HCT116 (cell line): ENCODE measurements around the gene ELK3. TPM values are rescaled to one million over a fixed set of nuclear protein-coding genes. Genes with fewer than 3 reads are reported as not detected.

ENCODE experiments used
- ATAC-seq: fragments of 200-7000 bp; cut with Tn5 transposase; 2 replicates; pipeline ENCODE4 v1.9.1; 2020; ENCODE audit warnings: mild to moderate bottlenecking, moderate library complexity
- BruUV-seq: library from RNA; stranded (reverse); fragments of 400-500 nt; replicated peaks from 2 replicates; lab custom pipeline; 2021; lab: Mats Ljungman, UMichigan
- CTCF ChIA-PET: fragments of 300-600 bp; sonication (Branson Sonifier 250); formaldehyde crosslinking; loops from one replicate; lab custom pipeline; 2021; ENCODE audit warnings: antibody characterized with exemption; lab: Charles Lee
- POLR2A ChIA-PET: fragments of 300-600, 350-600 bp; sonication (Branson Sonifier 250); formaldehyde crosslinking; loops from one replicate; lab custom pipeline; 2021; ENCODE audit warnings: antibody characterized with exemption; lab: Charles Lee
- RAD21 ChIA-PET, 2 experiments: fragments of 300-600 bp; sonication (Branson Sonifier 250); formaldehyde crosslinking; loops; one replicate each; lab custom pipeline; 2023; ENCODE audit warnings: low total read pairs in 2 of 2; ENCODE audit not compliant: uncharacterized antibody in 2 of 2, unreplicated experiment in 2 of 2, low non-redundant PET in 1 of 2; lab: Charles Lee
- DNase-seq: peaks from one replicate; pipeline ENCODE4 v3.0.0-alpha.2; 2010; ENCODE audit warnings: low read depth, low spot score
- H2AFZ ChIP-seq: fragments of 200-600 bp; shearing (Covaris generic), sonication (generic); 2 replicates; pipeline ENCODE4 v1.6.1; 2017; ENCODE audit warnings: low read depth, mixed run types, mixed read lengths, antibody characterized with exemption, low read length; ENCODE audit not compliant: poor library complexity, severe bottlenecking
- H3K27ac ChIP-seq: 2 replicates; pipeline ENCODE4 v1.5.1; 2012; ENCODE audit warnings: low read depth, low read length
- H3K27me3 ChIP-seq: fragments of 200-600 bp; sonication (generic); 2 replicates; pipeline ENCODE4 v1.6.1; 2016; ENCODE audit warnings: mixed run types, low read length, mixed read lengths; ENCODE audit not compliant: insufficient read depth
- H3K36me3 ChIP-seq, 2 experiments: fragments of 200-500 bp in 1 of 2; fragments of 200-600 bp in 1 of 2; sonication (Bioruptor generic) in 1 of 2; sonication (generic) in 1 of 2; 2 replicates each; pipeline versions ENCODE4 v1.5.1 to v1.6.1; 2014 to 2016; ENCODE audit warnings: low read length in 2 of 2, inconsistent platforms in 1 of 2, mixed read lengths in 1 of 2, mixed run types in 1 of 2; ENCODE audit not compliant: insufficient read depth in 2 of 2, control insufficient read depth in 1 of 2
- H3K4me1 ChIP-seq, 2 experiments: fragments of 200-600 bp in 1 of 2; sonication (generic) in 1 of 2; 2 replicates each; pipeline versions ENCODE4 v1.5.1 to v1.6.1; 2012 to 2017; ENCODE audit warnings: low read length in 2 of 2, inconsistent platforms in 1 of 2, mild to moderate bottlenecking in 1 of 2, mixed read lengths in 1 of 2, mixed run types in 1 of 2, moderate library complexity in 1 of 2; ENCODE audit not compliant: insufficient read depth in 2 of 2, control insufficient read depth in 1 of 2
- H3K4me2 ChIP-seq: fragments of 200-600 bp; sonication (generic); 2 replicates; pipeline ENCODE4 v1.6.1; 2017; ENCODE audit warnings: mixed run types, low read length, mixed read lengths
- H3K4me3 ChIP-seq, 2 experiments: fragments of 200-600 bp in 1 of 2; sonication (generic) in 1 of 2; replicated peaks in 1 of 2; 2 replicates each; pipeline ENCODE4 v1.5.1; 2011 to 2016; ENCODE audit warnings: low read length in 2 of 2, control low read depth in 1 of 2, low read depth in 1 of 2, mild to moderate bottlenecking in 1 of 2, mixed read lengths in 1 of 2, mixed run types in 1 of 2
- H3K79me2 ChIP-seq: fragments of 200-600 bp; sonication (generic); 2 replicates; pipeline ENCODE4 v1.6.1; 2017; ENCODE audit warnings: mild to moderate bottlenecking, mixed run types, low read length, moderate library complexity, mixed read lengths; ENCODE audit not compliant: insufficient read depth
- H3K9ac ChIP-seq: fragments of 200-600 bp; sonication (generic); 2 replicates; pipeline ENCODE4 v1.6.1; 2016; ENCODE audit warnings: low read length, mixed read lengths
- H3K9me2 ChIP-seq: fragments of 200-600 bp; sonication (generic), shearing (Covaris generic); 2 replicates; pipeline ENCODE4 v1.6.1; 2017; ENCODE audit warnings: mixed run types, mild to moderate bottlenecking, moderate library complexity; ENCODE audit not compliant: insufficient read depth
- H3K9me3 ChIP-seq, 2 experiments: fragments of 200-500 bp in 1 of 2; fragments of 200-600 bp in 1 of 2; sonication (Bioruptor generic) in 1 of 2; sonication (generic) in 1 of 2; 2 replicates each; pipeline ENCODE4 v1.6.1; 2014 to 2017; ENCODE audit warnings: low read length in 2 of 2, mixed read lengths in 2 of 2, inconsistent platforms in 1 of 2, low read depth in 1 of 2, mild to moderate bottlenecking in 1 of 2, mixed run types in 1 of 2, moderate library complexity in 1 of 2; ENCODE audit not compliant: control insufficient read depth in 1 of 2, insufficient read depth in 1 of 2
- H4K20me1 ChIP-seq: fragments of 200-600 bp; sonication (generic), shearing (Covaris generic); 2 replicates; pipeline ENCODE4 v1.6.1; 2017; ENCODE audit warnings: mixed run types, mild to moderate bottlenecking, moderate library complexity; ENCODE audit not compliant: insufficient read depth
- CBX3 ChIP-seq: IDR thresholded peaks from 2 replicates; pipeline ENCODE4 v1.6.1; 2012; ENCODE audit warnings: low read depth
- EGR1 ChIP-seq: IDR thresholded peaks from 2 replicates; pipeline ENCODE4 v1.6.1; 2012; ENCODE audit warnings: low read depth
- EZH2 ChIP-seq: fragments of 200-600 bp; sonication (generic); IDR thresholded peaks from 2 replicates; pipeline ENCODE4 v1.6.1; 2017; ENCODE audit warnings: antibody characterized with exemption, mixed run types
- FOSL1 ChIP-seq: IDR thresholded peaks from 2 replicates; pipeline ENCODE4 v1.6.1; 2012; ENCODE audit warnings: low read depth
- SIN3A ChIP-seq: IDR thresholded peaks from 2 replicates; pipeline ENCODE4 v1.6.1; 2012; ENCODE audit warnings: low read depth
- ZFX ChIP-seq: fragments of 450-650 bp; IDR thresholded peaks from 2 replicates; pipeline ENCODE4 v1.6.1; 2017
- ZNF274 ChIP-seq: fragments of 200-500 bp; sonication (Bioruptor generic); IDR thresholded peaks from 2 replicates; pipeline ENCODE4 v1.6.1; 2014; ENCODE audit warnings: mild to moderate bottlenecking, low read depth, low read length, inconsistent platforms
- intact Hi-C: fragments of 100-400 bp; cut with micrococcal nuclease; formaldehyde crosslinking; loops from 2 replicates; pipeline ENCODE4 v1.10.0; 2022
- total RNA-seq: library from RNA; stranded (reverse); gene quantifications from one replicate; pipeline ENCODE4 v1.2.1, GENCODE V29; 2021; ENCODE audit not compliant: unreplicated experiment
- TF ChIP-seq, protein P1 (sequence below): IDR thresholded peaks from 2 replicates; pipeline ENCODE4 v1.6.1; 2012
- TF ChIP-seq, protein P2 (sequence below), 3 experiments: fragments of 200-600 bp in 1 of 3; sonication (generic) in 1 of 3; IDR thresholded peaks in 2 of 3; conservative IDR thresholded peaks in 1 of 3; 2 replicates each; pipeline ENCODE4 v1.5.1; 2012 to 2017; ENCODE audit warnings: low read depth in 2 of 3, low read length in 2 of 3, antibody characterized with exemption in 1 of 3, borderline replicate concordance in 1 of 3, control low read depth in 1 of 3, mild to moderate bottlenecking in 1 of 3, mixed read lengths in 1 of 3, mixed run types in 1 of 3, moderate library complexity in 1 of 3; ENCODE audit not compliant: insufficient read depth in 1 of 3
- TF ChIP-seq, protein P3 (sequence below): IDR thresholded peaks from 2 replicates; pipeline ENCODE4 v1.6.1; 2012; ENCODE audit warnings: low read depth

Gene ELK3
- total RNA-seq, 1 experiment from 2014 or later, result 45.6 TPM

DNA sequence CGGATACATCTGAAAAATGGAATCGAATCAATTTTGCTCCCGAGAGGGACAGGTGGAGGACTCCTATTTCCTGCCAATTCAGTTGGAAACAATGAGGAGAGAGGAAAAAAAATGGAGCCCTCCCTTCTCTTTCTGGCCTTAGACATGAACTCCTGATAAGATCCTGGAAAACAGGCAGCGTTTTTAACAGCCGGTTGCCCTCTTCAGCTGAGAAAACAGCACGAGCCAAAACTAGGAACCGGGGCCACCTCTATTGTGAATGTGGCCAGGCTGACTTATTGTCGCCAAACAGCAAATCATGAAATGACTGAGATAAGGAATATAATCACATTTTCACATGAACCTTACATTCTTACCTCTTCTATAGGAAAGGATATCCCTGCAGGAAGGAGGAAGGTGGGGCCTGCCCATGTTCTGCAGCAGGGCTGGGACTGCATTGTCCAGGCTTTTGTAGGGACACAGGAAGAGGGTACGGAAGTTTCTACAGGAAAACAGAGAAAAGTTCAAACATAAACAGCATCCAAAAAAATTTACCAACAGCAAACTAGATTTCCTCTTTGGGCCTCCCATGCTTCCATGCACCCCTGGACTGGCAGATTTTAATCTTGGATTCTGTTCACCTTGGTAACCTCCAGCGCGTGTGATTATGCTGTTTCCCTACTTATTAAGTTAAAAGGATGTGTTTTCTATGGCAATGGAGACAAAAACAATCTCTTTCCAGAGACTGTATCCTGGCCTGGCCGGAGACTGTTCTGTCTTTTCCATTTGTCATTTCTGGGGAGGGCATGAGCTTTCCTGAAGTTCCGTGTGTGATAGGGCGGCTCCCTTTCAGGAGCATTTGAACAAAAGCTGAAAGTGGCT, 29.0 kb upstream of the ELK3 start:
- BruUV-seq, result no TSS peak
- RAD21 ChIA-PET, result no interaction called here
- 0 out of 2 replicates have a peak, but pooled peaks cover 2% of the 10 kb centered on the region for H3K9me2 ChIP-seq
- H2AFZ ChIP-seq, result no peak overlapping the region
- H3K4me1 ChIP-seq, result no peaks in the 10 kb centered on the region
- H3K4me2 ChIP-seq, result no peak overlapping the region
- no peak for DNase-seq
- POLR2A ChIA-PET, result no interaction called here
- no peak for TF ChIP-seq SIN3A
- TF ChIP-seq, protein P1, sequence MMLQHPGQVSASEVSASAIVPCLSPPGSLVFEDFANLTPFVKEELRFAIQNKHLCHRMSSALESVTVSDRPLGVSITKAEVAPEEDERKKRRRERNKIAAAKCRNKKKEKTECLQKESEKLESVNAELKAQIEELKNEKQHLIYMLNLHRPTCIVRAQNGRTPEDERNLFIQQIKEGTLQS, result no peak
- no peak for ATAC-seq
- no peaks in the 10 kb centered on the region for H3K9me3 ChIP-seq
- H4K20me1 ChIP-seq, result no peaks in the 10 kb centered on the region
- CTCF ChIA-PET, result no interaction called here
- H3K27me3 ChIP-seq, result no peaks in the 10 kb centered on the region
- no peaks in the 10 kb centered on the region for H3K36me3 ChIP-seq
- no peaks in the 10 kb centered on the region for H3K79me2 ChIP-seq
- H3K27ac ChIP-seq, result no peak overlapping the region
- no peak overlapping the region for H3K9ac ChIP-seq
- no peak overlapping the region for H3K4me3 ChIP-seq
- intact Hi-C loops, result no loop called here

DNA sequence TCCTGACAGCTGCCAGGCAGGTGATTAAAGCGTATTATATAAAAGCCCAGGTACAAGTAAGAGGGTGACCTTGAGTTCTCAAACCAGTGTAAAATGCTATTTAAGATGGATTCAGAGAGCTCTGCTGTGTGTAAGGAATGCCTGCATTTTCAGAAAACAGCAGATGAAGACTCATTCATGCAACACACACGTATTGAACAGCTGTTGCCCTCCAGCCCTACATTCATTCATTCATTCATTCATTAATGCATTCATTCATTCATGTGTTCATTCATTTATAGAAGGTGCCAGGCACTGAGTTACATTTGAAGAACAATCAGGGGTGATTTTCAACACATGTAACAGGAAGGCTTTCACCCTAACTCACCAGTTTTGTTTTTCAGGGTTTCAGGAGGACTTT, 27.4 kb upstream of the ELK3 start:
- RAD21 ChIA-PET, result no interaction called here

More for the DNA sequence above, 27.4 kb upstream of the ELK3 start:
- no peak for ATAC-seq
- no peaks in the 10 kb centered on the region for H3K36me3 ChIP-seq
- DNase-seq, result no peak
- no peak overlapping the region for H3K4me2 ChIP-seq
- H3K4me1 ChIP-seq, result no peaks in the 10 kb centered on the region
- ChIA-PET CTCF (no interaction called here), POLR2A (no interaction called here)
- no peak overlapping the region for H3K4me3 ChIP-seq
- 0 out of 2 replicates have a peak, but pooled peaks cover 2% of the 10 kb centered on the region for H3K9me2 ChIP-seq
- no peaks in the 10 kb centered on the region for H3K9me3 ChIP-seq
- TF ChIP-seq ZFX (no peak), CBX3 (no peak), EZH2 (no peak), FOSL1 (no peak), EGR1 (no peak), ZNF274 (no peak)
- TF ChIP-seq, protein P2, sequence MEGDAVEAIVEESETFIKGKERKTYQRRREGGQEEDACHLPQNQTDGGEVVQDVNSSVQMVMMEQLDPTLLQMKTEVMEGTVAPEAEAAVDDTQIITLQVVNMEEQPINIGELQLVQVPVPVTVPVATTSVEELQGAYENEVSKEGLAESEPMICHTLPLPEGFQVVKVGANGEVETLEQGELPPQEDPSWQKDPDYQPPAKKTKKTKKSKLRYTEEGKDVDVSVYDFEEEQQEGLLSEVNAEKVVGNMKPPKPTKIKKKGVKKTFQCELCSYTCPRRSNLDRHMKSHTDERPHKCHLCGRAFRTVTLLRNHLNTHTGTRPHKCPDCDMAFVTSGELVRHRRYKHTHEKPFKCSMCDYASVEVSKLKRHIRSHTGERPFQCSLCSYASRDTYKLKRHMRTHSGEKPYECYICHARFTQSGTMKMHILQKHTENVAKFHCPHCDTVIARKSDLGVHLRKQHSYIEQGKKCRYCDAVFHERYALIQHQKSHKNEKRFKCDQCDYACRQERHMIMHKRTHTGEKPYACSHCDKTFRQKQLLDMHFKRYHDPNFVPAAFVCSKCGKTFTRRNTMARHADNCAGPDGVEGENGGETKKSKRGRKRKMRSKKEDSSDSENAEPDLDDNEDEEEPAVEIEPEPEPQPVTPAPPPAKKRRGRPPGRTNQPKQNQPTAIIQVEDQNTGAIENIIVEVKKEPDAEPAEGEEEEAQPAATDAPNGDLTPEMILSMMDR (IDR thresholded peaks at IDR 0.05 in 2 of 3, conservative IDR thresholded peaks at IDR 0.05 in 1 of 3; ENCODE audit: borderline replicate concordance in 1 of 3, insufficient read depth in 1 of 3, low read depth in 2 of 3, low read length in 2 of 3), result no peak
- TF ChIP-seq, protein P3, sequence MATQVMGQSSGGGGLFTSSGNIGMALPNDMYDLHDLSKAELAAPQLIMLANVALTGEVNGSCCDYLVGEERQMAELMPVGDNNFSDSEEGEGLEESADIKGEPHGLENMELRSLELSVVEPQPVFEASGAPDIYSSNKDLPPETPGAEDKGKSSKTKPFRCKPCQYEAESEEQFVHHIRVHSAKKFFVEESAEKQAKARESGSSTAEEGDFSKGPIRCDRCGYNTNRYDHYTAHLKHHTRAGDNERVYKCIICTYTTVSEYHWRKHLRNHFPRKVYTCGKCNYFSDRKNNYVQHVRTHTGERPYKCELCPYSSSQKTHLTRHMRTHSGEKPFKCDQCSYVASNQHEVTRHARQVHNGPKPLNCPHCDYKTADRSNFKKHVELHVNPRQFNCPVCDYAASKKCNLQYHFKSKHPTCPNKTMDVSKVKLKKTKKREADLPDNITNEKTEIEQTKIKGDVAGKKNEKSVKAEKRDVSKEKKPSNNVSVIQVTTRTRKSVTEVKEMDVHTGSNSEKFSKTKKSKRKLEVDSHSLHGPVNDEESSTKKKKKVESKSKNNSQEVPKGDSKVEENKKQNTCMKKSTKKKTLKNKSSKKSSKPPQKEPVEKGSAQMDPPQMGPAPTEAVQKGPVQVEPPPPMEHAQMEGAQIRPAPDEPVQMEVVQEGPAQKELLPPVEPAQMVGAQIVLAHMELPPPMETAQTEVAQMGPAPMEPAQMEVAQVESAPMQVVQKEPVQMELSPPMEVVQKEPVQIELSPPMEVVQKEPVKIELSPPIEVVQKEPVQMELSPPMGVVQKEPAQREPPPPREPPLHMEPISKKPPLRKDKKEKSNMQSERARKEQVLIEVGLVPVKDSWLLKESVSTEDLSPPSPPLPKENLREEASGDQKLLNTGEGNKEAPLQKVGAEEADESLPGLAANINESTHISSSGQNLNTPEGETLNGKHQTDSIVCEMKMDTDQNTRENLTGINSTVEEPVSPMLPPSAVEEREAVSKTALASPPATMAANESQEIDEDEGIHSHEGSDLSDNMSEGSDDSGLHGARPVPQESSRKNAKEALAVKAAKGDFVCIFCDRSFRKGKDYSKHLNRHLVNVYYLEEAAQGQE, result no peak
- H3K27me3 ChIP-seq, result no peaks in the 10 kb centered on the region
- H3K79me2 ChIP-seq, result no peaks in the 10 kb centered on the region
- no TSS peak for BruUV-seq
- no peak overlapping the region for H2AFZ ChIP-seq
- H3K9ac ChIP-seq, result no peak overlapping the region
- H3K27ac ChIP-seq, result no peak overlapping the region
- intact Hi-C loops, result no loop called here
- H4K20me1 ChIP-seq, result no peaks in the 10 kb centered on the region
